GM19239 (cell line): ENCODE results near the gene GRM6.

ENCODE experiments used
- DNase-seq: peaks from one replicate; pipeline ENCODE4 v3.0.0; 2011; ENCODE audit warnings: low spot score; ENCODE audit not compliant: insufficient read length
- FAIRE-seq: peaks from 2 replicates; lab custom pipeline; 2011; peaks lifted over from hg19 to GRCh38; lab: Jason Lieb, UNC

Gene GRM6

DNA sequence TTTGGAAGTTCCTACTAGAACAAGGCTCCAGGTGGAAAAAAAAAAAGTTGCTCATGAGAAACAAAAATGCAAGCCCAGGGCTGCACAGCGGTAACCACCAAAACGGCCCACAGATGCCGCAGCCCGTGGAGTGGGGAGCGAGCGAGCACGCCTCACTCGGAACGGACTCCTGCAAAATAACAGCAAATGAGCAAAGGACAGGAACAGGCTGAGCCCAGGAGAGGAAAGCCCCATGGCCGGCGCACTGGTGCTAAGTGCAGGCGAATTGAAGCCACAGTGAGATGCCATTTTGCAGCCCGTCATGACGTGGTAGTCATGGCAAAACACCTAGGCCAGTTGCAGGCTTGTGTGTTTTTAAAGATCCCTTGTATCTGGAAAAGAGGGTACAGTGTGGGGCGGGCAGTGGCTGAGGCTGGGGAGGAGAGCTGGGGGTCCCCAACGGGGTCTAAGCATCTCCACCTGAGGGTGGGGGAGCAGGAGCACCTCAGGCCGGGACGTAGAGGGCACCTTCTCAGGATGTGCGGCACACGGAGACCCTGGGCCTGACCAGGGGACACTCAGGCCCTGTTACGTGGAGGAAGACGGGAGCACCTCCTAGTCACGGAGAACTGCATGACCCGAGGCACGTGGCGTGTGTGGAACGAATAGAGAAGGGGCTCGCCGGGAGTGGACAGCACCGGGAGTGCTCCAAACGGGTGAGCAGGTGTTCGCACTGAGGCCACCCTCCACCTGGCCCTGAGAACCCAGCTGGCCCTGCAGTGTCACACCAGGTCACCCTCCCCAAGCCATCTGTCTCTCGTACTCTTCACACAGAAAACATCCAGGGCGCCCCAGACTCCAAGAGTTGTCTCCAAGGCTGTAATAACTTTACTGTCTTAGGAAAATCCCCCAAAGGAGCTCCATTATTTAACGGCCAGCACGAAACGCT lies 10.7 kb downstream of the GRM6 start:
- no peak for FAIRE-seq
- no peak for DNase-seq

GRCh38 chr5:178983728-178984127 lies 11.4 kb downstream of the GRM6 start:
- FAIRE-seq (no peak), DNase-seq (no peak)

- DNase-seq (no peak), FAIRE-seq (no peak)
Measured at GRCh38 chr5:178982941-178983340, 12.2 kb downstream of the GRM6 start.

DNA sequence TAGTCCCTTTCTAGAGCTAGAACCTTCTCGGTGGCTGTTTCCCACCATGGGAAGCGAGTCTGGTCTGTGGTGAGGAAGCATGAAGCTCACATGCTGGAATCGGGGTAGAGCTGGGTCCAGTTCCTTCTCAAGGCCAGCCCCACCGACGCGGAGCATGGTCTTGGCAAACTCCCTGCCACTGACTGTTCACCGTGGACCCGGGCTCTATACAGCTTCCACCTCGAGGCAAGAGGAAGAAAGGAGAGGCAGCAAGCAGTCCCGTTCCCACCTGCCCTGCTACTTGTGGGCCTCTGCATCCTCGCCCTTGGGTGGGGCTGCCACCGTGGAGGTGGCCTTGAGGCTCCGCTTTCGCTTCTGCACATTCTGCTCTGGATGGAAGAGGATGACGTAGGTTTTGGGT lies 13.7 kb downstream of the GRM6 start:
- FAIRE-seq = no peak

DNA sequence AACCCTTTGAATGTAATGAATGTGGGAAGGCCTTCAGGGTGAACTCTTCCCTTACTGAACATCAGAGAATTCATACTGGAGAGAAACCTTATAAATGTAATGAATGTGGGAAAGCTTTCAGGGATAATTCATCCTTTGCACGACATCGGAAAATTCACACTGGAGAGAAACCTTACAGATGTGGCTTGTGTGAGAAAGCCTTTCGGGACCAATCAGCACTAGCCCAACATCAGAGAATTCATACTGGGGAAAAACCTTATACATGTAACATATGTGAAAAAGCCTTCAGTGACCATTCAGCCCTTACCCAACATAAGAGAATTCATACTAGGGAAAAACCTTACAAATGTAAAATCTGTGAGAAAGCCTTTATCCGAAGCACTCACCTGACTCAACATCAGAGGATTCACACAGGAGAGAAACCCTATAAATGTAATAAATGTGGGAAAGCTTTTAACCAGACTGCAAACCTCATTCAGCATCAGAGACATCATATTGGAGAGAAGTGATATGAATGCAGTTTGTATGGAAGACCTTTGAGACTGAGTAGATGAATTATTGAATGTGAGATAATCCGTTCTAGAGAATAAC lies 29.6 kb downstream of the GRM6 start:
- DNase-seq (no peak), FAIRE-seq (no peak)

More for the DNA sequence above, 13.7 kb downstream of the GRM6 start:
- DNase-seq = no peak

GRCh38 chr5:178941361-178941760 lies 53.8 kb downstream of the GRM6 start:
- DNase-seq (no peak), FAIRE-seq (no peak)

DNA sequence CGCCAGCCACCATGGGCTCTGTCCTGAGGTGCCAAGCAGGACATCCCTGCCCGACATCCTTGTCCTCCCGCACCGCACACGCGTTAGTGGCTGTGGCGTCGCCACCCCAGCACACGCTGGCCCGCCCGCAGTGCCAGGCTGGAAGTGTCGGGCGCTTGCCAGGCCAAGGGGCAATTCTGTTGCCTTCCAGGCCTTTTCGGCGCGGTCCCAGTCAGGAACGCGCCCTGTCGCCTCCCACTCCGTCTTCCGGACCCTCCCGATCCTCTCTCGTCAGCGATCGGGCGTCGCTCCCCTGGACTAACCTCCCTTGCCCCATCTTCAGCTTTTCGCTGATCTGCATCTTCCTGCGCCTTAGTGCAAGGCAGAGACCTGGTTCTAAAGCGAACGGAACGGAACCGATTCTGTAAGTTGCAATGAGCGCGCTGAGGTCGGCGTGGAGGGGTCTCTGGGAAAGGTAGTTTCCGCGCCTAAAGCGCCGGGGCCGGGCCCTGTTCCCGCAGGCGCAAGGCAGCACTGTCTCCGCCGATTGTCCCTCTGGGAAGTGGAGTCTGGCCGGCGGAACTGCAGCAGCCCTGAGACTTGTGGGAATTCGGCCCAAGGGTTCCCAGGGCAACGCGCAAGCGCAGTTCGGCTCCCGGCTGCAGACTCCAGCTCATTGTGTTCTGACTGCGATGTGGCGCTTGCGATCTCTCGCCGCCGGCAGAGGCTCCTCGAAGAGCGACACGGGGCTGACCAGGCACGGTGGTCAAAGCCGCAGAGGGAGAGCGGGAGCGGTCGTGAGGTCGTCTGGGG lies 54.4 kb downstream of the GRM6 start, which contains the start of gene ZNF454:
Gene ZNF454 (plus strand): TSS at position 630 of the 792 bp plus-strand sequence. CDS start 1,594 bp downstream, outside the sequence.
- no peak for FAIRE-seq
- no peak for DNase-seq

- no peak for FAIRE-seq
Measured at GRCh38 chr5:178931846-178932760, 63.0 kb downstream of the GRM6 start.

More at GRCh38 chr5:178931846-178932760, 63.0 kb downstream of the GRM6 start:
- no peak for DNase-seq
